K562 (cell line): ENCODE data around the gene CACYBP. TPM values are rescaled to one million over a fixed set of nuclear protein-coding genes. Genes with fewer than 3 reads are reported as not detected.

ENCODE experiments used
- ARHGAP35 ChIP-seq: fragments of 450-650 bp; IDR thresholded peaks from 2 replicates; pipeline ENCODE4 v1.6.1; 2018; ENCODE audit not compliant: partially characterized antibody
- ARNT ChIP-seq, 2 experiments: fragments of 450-650 bp; IDR thresholded peaks; 2 replicates each; pipeline ENCODE4 v1.6.1; 2016; ENCODE audit warnings: mild to moderate bottlenecking in 1 of 2
- ETV1 ChIP-seq: fragments of 450-650 bp; conservative IDR thresholded peaks from 2 replicates; pipeline ENCODE4 v1.6.1; 2016; ENCODE audit warnings: missing genetic modification characterization, control low read depth, low read depth, missing compliant biosample characterization
- HDAC6 ChIP-seq: IDR thresholded peaks from 2 replicates; pipeline ENCODE4 v1.6.1; 2012; ENCODE audit warnings: low read depth, mild to moderate bottlenecking, control low read depth, inconsistent platforms, low read length, moderate library complexity
- HDAC8 ChIP-seq: fragments of 450-650 bp; IDR thresholded peaks from 2 replicates; pipeline ENCODE4 v1.6.1; 2016; ENCODE audit warnings: mild to moderate bottlenecking, missing genetic modification characterization, moderate library complexity, missing compliant biosample characterization
- MEF2A ChIP-seq: IDR thresholded peaks from 2 replicates; pipeline ENCODE4 v1.6.1; 2011; ENCODE audit warnings: low read depth, mild to moderate bottlenecking, low read length, moderate library complexity; ENCODE audit not compliant: control insufficient read depth
- MTA2 ChIP-seq: fragments of 450-650 bp; IDR thresholded peaks from 2 replicates; pipeline ENCODE4 v1.6.1; 2016; ENCODE audit warnings: low read depth
- TFAP4 ChIP-seq: sonication (generic); formaldehyde crosslinking; IDR thresholded peaks from 2 replicates; pipeline ENCODE4 v1.8.0; 2022; ENCODE audit warnings: missing genetic modification reagents, mild to moderate bottlenecking, moderate library complexity, borderline replicate concordance
- TRIM28 ChIP-seq: fragments of 450-650 bp; IDR thresholded peaks from 2 replicates; pipeline ENCODE4 v1.6.1; 2017
- USF2 ChIP-seq: sonication (generic); formaldehyde crosslinking; IDR thresholded peaks from 2 replicates; pipeline ENCODE4 v1.5.0; 2020; ENCODE audit warnings: missing genetic modification reagents
- ZBTB40 ChIP-seq, 2 experiments: fragments of 450-650 bp in 1 of 2; sonication (generic) in 1 of 2; formaldehyde crosslinking in 1 of 2; IDR thresholded peaks; 2 replicates each; pipeline versions ENCODE4 v1.7.1 to v1.9.0; 2016 to 2022; ENCODE audit warnings: inconsistent platforms in 1 of 2, mild to moderate bottlenecking in 1 of 2, missing genetic modification reagents in 1 of 2
- ZNF197 ChIP-seq: fragments of 200-800 bp; sonication (Bioruptor generic); IDR thresholded peaks from 2 replicates; pipeline ENCODE4 v1.6.1; 2016; ENCODE audit warnings: low read depth, missing genetic modification characterization, missing compliant biosample characterization
- polyA plus RNA-seq, 8 experiments: library from polyadenylated mRNA; depleted of rRNA in 4 of 8; stranded (reverse) in 5 of 8; unstranded in 3 of 8; fragments of >200 nt; fragmentation: Nextera tagmentation in 2 of 8; fragmentation: Illumina TruSeq in 1 of 8; extraction: Ambion mirVana in 2 of 8; extraction: Trizol in 1 of 8; gene quantifications; 2 replicates each; pipeline versions ENCODE4 v1.2.1 to v1.2.3, GENCODE V29; 2011 to 2014; ENCODE audit warnings: inconsistent platforms in 1 of 8, missing spikeins in 1 of 8
- total RNA-seq, 7 experiments: library from RNA; depleted of rRNA in 6 of 7; stranded (reverse); fragments of >200 nt in 6 of 7; fragmentation: Illumina TruSeq in 2 of 7; extraction: Trizol in 2 of 7; gene quantifications; 2 replicates each; pipeline versions ENCODE4 v1.2.1 to v1.2.3, GENCODE V29; 2011 to 2021; ENCODE audit warnings: low replicate concordance in 1 of 7
- TF ChIP-seq, protein P1 (sequence below): fragments of 250-450 bp; sonication (Bioruptor Pico); IDR thresholded peaks from 2 replicates; pipeline ENCODE4 v1.5.0; 2020; ENCODE audit warnings: mild to moderate bottlenecking, borderline replicate concordance

Gene CACYBP
- total and polyA plus RNA-seq, 9 of the 15 experiments (the other 6 are each of a cell fraction or from before 2014, with no cell fraction given) = 147 to 1,576 (median 488) TPM

DNA sequence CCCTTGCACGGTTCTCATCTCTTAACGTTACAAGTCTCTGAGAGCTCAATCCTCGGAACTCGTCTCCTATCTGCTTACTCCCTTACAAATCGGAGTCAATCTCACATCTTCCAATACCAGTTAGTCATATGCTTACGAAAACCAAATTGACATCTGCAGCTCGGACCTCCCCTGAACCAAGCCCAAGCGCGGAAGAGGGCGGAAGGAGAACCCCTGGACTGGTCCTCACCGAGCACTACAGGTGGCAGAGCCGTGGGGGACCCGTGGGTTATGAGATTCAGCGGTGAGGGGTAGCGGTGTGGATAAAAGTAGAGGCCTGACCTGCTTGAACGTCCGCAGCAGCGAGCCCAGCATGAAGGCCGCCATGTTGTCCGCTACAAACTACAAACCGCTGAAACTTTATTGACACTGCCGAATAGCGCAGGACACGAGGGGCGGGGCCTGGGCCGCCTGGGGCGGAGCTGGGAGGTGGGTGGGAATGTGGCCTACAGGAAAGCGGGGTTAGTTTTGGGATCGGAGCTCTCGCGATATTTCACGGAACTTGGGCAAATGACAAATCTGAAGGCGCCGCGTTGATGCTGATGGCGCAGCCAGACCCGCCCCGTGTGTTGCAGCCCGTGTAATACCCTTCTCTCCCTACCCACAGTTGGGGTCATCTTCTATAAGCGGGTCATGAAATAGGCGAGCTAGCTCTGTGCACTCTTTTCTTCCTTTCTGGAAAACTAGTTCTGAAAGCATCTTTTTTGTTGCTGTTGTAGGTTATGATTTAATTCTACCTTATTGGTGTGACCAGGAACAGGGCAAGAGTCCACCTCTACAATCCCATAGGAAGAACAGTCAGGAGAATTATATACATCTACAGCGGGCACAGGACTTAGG is 23.5 kb downstream of the CACYBP start, which contains the start of gene MRPS14 (continued):
- TF ChIP-seq ZBTB40 (IDR thresholded peaks at IDR 0.05) = peak; percentile 100
- peak; percentile 100 for TF ChIP-seq ZBTB40 (CRISPR knock-in tag; IDR thresholded peaks at IDR 0.05)
- TF ChIP-seq HDAC6 = no peak
- TF ChIP-seq ZNF197 = no peak
- TF ChIP-seq MEF2A = 0 out of 2 replicates have a peak, but pooled peaks have one; percentile 44
- TF ChIP-seq, protein P1, sequence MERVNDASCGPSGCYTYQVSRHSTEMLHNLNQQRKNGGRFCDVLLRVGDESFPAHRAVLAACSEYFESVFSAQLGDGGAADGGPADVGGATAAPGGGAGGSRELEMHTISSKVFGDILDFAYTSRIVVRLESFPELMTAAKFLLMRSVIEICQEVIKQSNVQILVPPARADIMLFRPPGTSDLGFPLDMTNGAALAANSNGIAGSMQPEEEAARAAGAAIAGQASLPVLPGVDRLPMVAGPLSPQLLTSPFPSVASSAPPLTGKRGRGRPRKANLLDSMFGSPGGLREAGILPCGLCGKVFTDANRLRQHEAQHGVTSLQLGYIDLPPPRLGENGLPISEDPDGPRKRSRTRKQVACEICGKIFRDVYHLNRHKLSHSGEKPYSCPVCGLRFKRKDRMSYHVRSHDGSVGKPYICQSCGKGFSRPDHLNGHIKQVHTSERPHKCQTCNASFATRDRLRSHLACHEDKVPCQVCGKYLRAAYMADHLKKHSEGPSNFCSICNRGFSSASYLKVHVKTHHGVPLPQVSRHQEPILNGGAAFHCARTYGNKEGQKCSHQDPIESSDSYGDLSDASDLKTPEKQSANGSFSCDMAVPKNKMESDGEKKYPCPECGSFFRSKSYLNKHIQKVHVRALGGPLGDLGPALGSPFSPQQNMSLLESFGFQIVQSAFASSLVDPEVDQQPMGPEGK (CRISPR knock-in tag) = no peak
- TF ChIP-seq TRIM28 = peak; percentile 63
- peak; percentile 85 for TF ChIP-seq TFAP4 (CRISPR knock-in tag)
- TF ChIP-seq MTA2 = no peak
- peak; percentile 91 for TF ChIP-seq ARHGAP35
- TF ChIP-seq ETV1 (tag) = 0 out of 2 replicates have a peak, but pooled peaks have one; percentile 22
- TF ChIP-seq ARNT (IDR thresholded peaks at IDR 0.05) = peak in 1 of 2 experiments; percentile 82; a peak in 2 of 4 replicates
- peak; percentile 34; the same call in 1 of the 2 replicates for TF ChIP-seq USF2
- no peak for TF ChIP-seq HDAC8 (tag)
